ENCODE measurements around the gene COPS7A. TPM values are rescaled to one million over a fixed set of nuclear protein-coding genes. Genes with fewer than 3 reads are reported as not detected.

COPS7A gene
- total RNA-seq, 1 experiment from 2014 or later = 67.8 TPM

GRCh38 chr12:6771091-6771495 lies 47.2 kb downstream of the COPS7A start:
- no peaks in the 10 kb centered on the region for H3K9me3 ChIP-seq (ENCODE audit: control insufficient read depth in 1 of 2, insufficient read depth in 1 of 2, low read depth in 1 of 2, low read length in 2 of 2)
- POLR2A ChIA-PET = interaction anchor here (1.5 kb wide), 1 partner anchor 18 kb away, joined by 5 read pairs; the partner anchor contains the start of gene MLF2
- H3K9ac ChIP-seq (ENCODE audit: low read length) = no peak overlapping the region
- TF ChIP-seq MAX (IDR thresholded peaks at IDR 0.05) (no peak), ZFX (IDR thresholded peaks at IDR 0.05) (no peak), ATF3 (IDR thresholded peaks at IDR 0.05) (no peak), FOSL1 (IDR thresholded peaks at IDR 0.05; ENCODE audit: low read depth) (no peak), ZBTB33 (IDR thresholded peaks at IDR 0.05; ENCODE audit: extremely low read depth, insufficient replicate concordance, low read length) (no peak), POLR2A (IDR thresholded peaks at IDR 0.05; ENCODE audit: borderline replicate concordance, extremely low read depth, insufficient read depth, insufficient read length) (no peak)
- H3K27ac ChIP-seq (ENCODE audit: low read depth, low read length) = peak overlapping the region; percentile 40; the same call in 1 of the 2 replicates
- intact Hi-C loops (cut with micrococcal nuclease) = no loop called here
- H3K4me3 ChIP-seq (replicated peaks in 1 of 2; ENCODE audit: low read depth in 1 of 2, low read length in 2 of 2) = no peak overlapping the region
- CTCF ChIA-PET = interaction anchor here (0.9 to 1.9 kb wide), 2 partner anchors 13 to 17 kb away, joined by 3 to 13 read pairs; partner anchors contain the start of gene MLF2
- H4K20me1 ChIP-seq (ENCODE audit: insufficient read depth) = no peaks in the 10 kb centered on the region
- no peaks in the 10 kb centered on the region for H3K27me3 ChIP-seq (ENCODE audit: insufficient read depth, low read length)
- H3K36me3 ChIP-seq (ENCODE audit: control insufficient read depth in 1 of 2, insufficient read depth in 2 of 2, low read length in 2 of 2) = peaks cover 9 to 13% of the 10 kb centered on the region in 2 experiments; a peak in 3 of 4 replicates
- no TSS peak for BruUV-seq (replicated peaks)
- ATAC-seq = no peak
- no peak overlapping the region for H2AFZ ChIP-seq (ENCODE audit: low read depth, low read length, poor library complexity, severe bottlenecking)
- peaks cover 29% of the 10 kb centered on the region for H3K79me2 ChIP-seq (ENCODE audit: insufficient read depth, low read length)
- no peak for DNase-seq (ENCODE audit: low read depth, low spot score)
- H3K4me2 ChIP-seq (ENCODE audit: low read length) = no peak overlapping the region
- RAD21 ChIA-PET (ENCODE audit: low non-redundant PET in 1 of 2, low total read pairs in 2 of 2, uncharacterized antibody in 2 of 2, unreplicated experiment in 2 of 2) = no interaction called here
- no peaks in the 10 kb centered on the region for H3K9me2 ChIP-seq (ENCODE audit: insufficient read depth)
- peaks cover 18 to 40% of the 10 kb centered on the region in 2 experiments for H3K4me1 ChIP-seq (ENCODE audit: control insufficient read depth in 1 of 2, insufficient read depth in 2 of 2, low read length in 2 of 2)

All from HCT116 (cell line).